GM10266 (cell line): ENCODE results near the gene DOCK3.
"Not testable (repeated sequence)": the region's sequence is repeated elsewhere in the genome, so short reads cannot be mapped to it uniquely, and the experiment has no call there.

Experiments used
- DNase-seq: peaks from one replicate; pipeline ENCODE4 v3.0.0; 2012; ENCODE audit errors: extremely low spot score
- TF ChIP-seq, protein P1 (sequence below): IDR thresholded peaks from 2 replicates; pipeline ENCODE4 v1.5.1; 2012; ENCODE audit warnings: mild to moderate bottlenecking, low read depth; ENCODE audit not compliant: control insufficient read depth, insufficient read depth; ENCODE audit errors: missing control alignments

DOCK3 gene

DNA sequence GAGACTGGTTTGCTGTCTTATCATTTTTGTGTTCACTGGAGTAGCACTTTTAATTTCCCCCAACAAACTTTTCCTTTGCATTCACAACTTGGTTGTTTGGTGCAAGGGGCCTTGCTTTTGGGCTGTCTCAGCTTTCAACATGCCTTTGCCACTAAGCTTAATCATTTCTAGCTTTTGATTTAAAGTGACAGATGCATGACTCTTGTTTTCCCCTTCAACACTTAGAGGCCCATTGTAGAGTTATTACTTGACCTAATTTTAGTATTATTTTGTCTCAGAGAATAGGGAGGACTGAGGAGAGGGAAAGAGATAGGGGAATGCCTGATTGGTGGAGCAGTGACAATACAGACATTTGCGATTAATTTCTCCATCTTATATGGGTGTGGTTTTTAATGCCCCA, 370.3 kb downstream of the DOCK3 start:
- DNase-seq, result no peak

DNA sequence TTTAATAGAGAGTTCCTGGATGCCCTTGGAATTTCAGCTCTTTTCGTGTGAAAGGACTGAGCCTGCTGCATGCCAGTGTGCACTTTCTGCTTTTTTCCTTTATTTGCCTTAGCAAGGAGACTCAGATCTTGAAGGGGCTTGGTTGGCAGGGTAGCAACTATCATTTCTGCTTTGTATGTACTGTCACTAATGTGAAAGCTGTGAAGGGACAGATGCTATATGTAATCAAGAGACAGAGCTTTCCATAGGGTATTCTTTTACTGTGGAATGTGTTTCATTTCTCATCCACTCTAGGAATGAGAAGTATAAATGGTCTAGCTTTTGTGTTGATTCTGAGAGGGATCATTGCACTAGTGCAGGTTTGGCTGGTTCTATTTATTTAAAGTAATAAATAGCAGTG, 377.8 kb downstream of the DOCK3 start:
- TF ChIP-seq, protein P1, sequence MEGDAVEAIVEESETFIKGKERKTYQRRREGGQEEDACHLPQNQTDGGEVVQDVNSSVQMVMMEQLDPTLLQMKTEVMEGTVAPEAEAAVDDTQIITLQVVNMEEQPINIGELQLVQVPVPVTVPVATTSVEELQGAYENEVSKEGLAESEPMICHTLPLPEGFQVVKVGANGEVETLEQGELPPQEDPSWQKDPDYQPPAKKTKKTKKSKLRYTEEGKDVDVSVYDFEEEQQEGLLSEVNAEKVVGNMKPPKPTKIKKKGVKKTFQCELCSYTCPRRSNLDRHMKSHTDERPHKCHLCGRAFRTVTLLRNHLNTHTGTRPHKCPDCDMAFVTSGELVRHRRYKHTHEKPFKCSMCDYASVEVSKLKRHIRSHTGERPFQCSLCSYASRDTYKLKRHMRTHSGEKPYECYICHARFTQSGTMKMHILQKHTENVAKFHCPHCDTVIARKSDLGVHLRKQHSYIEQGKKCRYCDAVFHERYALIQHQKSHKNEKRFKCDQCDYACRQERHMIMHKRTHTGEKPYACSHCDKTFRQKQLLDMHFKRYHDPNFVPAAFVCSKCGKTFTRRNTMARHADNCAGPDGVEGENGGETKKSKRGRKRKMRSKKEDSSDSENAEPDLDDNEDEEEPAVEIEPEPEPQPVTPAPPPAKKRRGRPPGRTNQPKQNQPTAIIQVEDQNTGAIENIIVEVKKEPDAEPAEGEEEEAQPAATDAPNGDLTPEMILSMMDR, result no peak
- DNase-seq, result no peak

More for the DNA sequence above, 370.3 kb downstream of the DOCK3 start:
- TF ChIP-seq, protein P1, result no peak

DNA sequence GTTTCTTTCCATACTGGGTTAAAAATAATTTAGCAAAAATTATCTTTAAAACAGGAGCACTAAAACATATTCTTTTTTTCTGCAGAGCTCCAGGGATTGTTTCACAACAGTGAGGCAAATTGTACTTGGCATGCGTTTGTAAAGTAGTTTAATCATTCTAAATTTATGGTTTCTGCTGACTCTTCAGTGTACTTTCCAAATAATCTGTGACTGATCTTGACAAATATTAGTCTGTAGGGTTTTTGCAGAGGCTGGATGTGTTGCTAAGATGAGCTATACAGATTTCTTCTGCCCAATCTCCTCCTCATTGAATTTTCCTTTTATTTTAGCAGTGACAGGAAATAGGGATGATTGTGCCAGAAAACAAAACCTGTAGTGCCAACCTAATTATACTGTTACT, 382.4 kb downstream of the DOCK3 start:
- TF ChIP-seq, protein P1, result no peak
- DNase-seq, result no peak

DNA sequence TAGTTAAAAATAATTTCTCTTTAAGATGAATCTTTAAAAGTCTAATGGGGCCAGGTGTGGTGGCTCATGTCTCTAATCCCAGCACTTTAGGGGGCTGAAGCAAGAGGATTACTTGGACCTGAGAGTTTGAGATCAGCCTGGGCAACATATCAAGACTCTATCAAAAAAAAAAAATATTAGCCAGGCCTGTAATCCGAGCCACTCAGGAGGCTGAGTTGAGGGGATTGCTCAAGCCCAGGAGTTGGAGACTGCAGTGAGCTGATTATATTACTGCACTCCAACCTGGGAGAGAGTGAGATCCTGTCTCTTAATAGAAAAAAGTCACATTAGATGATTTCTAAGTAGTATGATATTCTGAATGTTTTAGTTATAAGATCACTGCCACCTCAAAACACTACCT, 388.3 kb downstream of the DOCK3 start:
- TF ChIP-seq, protein P1, result no peak
- DNase-seq, result no peak

DNA sequence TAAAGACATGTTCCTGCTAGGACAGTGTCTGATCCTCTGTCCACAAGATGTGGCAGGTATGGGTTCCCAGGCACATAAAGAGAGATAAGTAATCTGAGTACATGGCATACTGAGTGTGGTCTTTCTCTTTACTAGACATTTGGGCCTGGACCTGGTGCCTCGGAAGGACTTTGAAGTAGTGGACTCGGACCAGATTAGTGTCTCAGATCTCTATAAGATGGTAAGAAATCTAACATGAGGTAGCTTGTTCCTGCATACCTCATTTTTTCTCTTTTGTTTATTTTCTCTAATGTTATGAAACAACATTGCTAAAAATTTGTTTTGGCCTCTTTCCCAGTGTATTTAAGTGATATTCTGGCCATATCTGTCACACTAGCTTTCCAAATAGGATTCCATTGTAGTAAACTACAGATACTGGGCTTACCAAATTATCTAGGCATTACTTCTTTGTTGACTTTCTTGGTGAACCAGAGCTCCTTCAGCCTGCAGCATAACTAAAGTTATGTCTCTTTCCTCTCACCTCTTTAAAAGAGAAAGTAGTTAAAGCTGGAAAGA, 400.6 kb downstream of the DOCK3 start:
- TF ChIP-seq, protein P1, result no peak
- DNase-seq, result no peak

DNA sequence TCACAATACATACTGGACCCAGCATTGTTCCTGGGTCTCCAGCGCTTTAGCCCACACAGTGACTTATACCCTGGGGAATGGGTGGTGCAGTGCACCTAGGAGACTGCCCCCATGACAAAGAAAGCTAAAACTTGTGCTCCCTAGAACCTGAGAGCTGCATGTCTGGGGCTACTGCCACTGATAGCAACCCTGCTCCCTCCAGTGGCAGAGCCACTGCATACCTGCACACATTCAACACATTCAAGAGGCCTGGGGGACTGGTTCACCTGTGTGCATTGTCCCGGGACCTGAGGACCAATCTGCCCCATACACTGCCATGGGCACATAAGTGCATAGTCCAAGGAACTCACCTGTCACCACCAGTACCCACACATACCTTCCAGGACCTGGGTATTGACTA, 407.6 kb downstream of the DOCK3 start:
- DNase-seq, result no peak
- TF ChIP-seq, protein P1, result no peak

DNA sequence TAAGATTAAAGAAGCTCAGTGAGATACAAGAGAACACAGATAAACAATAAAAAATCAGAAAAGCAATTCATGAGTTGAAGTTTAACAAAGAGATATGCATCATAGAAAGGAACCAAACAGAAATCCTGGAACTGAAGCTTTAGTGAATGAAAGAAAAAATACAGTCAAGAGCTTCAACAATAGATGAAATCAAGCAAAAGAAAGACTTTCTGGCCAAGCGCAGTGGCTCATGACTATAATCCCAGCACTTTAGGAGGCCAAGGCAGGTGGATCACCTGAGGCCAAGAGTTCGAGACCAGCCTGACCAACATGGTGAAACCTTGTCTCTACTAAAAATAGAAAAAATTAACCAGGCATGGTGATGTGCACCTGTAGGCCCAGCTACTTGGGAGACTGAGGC, 408.8 kb downstream of the DOCK3 start:
- DNase-seq, result no peak
- TF ChIP-seq, protein P1, result no peak

DNA sequence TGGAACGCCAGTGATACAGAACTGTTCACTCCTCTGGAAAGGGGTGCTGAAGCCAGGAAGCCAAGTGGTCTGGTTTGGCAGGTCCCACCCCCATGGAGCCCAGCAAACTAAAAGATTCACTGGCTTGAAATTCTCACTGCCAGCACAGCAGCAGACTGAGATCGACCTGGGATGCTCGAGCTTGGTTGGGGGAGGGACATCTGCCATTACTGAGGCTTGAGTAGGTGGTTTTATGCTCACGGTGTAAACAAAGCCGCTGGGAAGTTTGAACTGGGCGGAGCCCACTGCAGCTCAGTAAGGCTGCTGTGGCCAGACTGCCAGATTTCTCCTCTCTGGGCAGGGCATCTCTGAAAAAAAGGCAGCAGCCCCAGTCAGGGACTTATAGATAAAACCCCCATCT, 417.4 kb downstream of the DOCK3 start:
- not testable (repeated sequence) for DNase-seq

DNA sequence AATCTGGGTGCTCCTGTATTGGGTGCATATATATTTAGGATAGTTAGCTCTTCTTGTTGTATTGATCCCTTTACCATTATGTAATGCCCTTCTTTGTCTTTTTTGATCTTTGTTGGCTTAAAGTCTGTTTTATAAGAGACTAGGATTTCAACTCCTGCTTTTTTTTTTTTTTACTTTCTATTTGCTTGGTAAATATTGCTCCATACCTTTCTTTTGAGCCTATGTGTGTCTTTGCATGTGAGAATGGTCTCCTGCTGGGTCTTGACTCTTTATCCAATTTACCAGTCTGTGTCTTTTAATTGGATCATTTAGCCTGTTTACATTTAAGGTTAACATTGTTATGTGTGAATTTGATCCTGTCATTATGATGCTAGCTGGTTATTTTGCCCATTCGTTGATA, 420.1 kb downstream of the DOCK3 start:
- not testable (repeated sequence) for DNase-seq
